Measurements from ENCODE around the gene SLC6A19. TPM values are rescaled to one million over a fixed set of nuclear protein-coding genes. Genes with fewer than 3 reads are reported as not detected.

SLC6A19 gene
- total and polyA plus RNA-seq, 2 of the 13 experiments (the other 11 are each of a cell fraction or from before 2014, with no cell fraction given): 0.02 TPM; not detected in 1

GRCh38 chr5:1161108-1161832, 40.1 kb upstream of the SLC6A19 start (continued):
- TF ChIP-seq, protein P1, sequence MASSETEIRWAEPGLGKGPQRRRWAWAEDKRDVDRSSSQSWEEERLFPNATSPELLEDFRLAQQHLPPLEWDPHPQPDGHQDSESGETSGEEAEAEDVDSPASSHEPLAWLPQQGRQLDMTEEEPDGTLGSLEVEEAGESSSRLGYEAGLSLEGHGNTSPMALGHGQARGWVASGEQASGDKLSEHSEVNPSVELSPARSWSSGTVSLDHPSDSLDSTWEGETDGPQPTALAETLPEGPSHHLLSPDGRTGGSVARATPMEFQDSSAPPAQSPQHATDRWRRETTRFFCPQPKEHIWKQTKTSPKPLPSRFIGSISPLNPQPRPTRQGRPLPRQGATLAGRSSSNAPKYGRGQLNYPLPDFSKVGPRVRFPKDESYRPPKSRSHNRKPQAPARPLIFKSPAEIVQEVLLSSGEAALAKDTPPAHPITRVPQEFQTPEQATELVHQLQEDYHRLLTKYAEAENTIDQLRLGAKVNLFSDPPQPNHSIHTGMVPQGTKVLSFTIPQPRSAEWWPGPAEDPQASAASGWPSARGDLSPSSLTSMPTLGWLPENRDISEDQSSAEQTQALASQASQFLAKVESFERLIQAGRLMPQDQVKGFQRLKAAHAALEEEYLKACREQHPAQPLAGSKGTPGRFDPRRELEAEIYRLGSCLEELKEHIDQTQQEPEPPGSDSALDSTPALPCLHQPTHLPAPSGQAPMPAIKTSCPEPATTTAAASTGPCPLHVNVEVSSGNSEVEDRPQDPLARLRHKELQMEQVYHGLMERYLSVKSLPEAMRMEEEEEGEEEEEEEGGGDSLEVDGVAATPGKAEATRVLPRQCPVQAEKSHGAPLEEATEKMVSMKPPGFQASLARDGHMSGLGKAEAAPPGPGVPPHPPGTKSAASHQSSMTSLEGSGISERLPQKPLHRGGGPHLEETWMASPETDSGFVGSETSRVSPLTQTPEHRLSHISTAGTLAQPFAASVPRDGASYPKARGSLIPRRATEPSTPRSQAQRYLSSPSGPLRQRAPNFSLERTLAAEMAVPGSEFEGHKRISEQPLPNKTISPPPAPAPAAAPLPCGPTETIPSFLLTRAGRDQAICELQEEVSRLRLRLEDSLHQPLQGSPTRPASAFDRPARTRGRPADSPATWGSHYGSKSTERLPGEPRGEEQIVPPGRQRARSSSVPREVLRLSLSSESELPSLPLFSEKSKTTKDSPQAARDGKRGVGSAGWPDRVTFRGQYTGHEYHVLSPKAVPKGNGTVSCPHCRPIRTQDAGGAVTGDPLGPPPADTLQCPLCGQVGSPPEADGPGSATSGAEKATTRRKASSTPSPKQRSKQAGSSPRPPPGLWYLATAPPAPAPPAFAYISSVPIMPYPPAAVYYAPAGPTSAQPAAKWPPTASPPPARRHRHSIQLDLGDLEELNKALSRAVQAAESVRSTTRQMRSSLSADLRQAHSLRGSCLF (CRISPR knock-in tag; IDR thresholded peaks at IDR 0.05; ENCODE audit: borderline replicate concordance): no peak
- TF ChIP-seq ZNF639 (CRISPR knock-in tag; conservative IDR thresholded peaks at IDR 0.05) (peak; percentile 75), ARNT2 (CRISPR knock-in tag; IDR thresholded peaks at IDR 0.05; ENCODE audit: low read depth) (no peak), FOXP4 (CRISPR knock-in tag; IDR thresholded peaks at IDR 0.05) (peak; percentile 56; the same call in 1 of the 2 replicates), TGIF2 (CRISPR knock-in tag; IDR thresholded peaks at IDR 0.05) (no peak), ZNF607 (CRISPR knock-in tag; IDR thresholded peaks at IDR 0.05; ENCODE audit: borderline replicate concordance) (no peak), SRF (IDR thresholded peaks at IDR 0.05; ENCODE audit: low read depth, low read length) (no peak), SALL1 (CRISPR knock-in tag; IDR thresholded peaks at IDR 0.05) (peak; percentile 27; the same call in 1 of the 2 replicates), ZNF552 (CRISPR knock-in tag; IDR thresholded peaks at IDR 0.05; ENCODE audit: borderline replicate concordance) (no peak; the same call in 1 of the 2 replicates), ZBTB7A (CRISPR knock-in tag; IDR thresholded peaks at IDR 0.05) (no peak), ETV5 (CRISPR knock-in tag; IDR thresholded peaks at IDR 0.05; ENCODE audit: borderline replicate concordance) (peak; percentile 62), KDM3A (CRISPR knock-in tag; IDR thresholded peaks at IDR 0.05; ENCODE audit: low read depth) (0 out of 2 replicates have a peak, but pooled peaks have one; percentile 28), POLR2G (IDR thresholded peaks at IDR 0.05; ENCODE audit: low read depth, low read length) (peak; percentile 57), ZNF564 (CRISPR knock-in tag; IDR thresholded peaks at IDR 0.05) (0 out of 2 replicates have a peak, but pooled peaks have one; percentile 34)
- TF ChIP-seq, protein P2, sequence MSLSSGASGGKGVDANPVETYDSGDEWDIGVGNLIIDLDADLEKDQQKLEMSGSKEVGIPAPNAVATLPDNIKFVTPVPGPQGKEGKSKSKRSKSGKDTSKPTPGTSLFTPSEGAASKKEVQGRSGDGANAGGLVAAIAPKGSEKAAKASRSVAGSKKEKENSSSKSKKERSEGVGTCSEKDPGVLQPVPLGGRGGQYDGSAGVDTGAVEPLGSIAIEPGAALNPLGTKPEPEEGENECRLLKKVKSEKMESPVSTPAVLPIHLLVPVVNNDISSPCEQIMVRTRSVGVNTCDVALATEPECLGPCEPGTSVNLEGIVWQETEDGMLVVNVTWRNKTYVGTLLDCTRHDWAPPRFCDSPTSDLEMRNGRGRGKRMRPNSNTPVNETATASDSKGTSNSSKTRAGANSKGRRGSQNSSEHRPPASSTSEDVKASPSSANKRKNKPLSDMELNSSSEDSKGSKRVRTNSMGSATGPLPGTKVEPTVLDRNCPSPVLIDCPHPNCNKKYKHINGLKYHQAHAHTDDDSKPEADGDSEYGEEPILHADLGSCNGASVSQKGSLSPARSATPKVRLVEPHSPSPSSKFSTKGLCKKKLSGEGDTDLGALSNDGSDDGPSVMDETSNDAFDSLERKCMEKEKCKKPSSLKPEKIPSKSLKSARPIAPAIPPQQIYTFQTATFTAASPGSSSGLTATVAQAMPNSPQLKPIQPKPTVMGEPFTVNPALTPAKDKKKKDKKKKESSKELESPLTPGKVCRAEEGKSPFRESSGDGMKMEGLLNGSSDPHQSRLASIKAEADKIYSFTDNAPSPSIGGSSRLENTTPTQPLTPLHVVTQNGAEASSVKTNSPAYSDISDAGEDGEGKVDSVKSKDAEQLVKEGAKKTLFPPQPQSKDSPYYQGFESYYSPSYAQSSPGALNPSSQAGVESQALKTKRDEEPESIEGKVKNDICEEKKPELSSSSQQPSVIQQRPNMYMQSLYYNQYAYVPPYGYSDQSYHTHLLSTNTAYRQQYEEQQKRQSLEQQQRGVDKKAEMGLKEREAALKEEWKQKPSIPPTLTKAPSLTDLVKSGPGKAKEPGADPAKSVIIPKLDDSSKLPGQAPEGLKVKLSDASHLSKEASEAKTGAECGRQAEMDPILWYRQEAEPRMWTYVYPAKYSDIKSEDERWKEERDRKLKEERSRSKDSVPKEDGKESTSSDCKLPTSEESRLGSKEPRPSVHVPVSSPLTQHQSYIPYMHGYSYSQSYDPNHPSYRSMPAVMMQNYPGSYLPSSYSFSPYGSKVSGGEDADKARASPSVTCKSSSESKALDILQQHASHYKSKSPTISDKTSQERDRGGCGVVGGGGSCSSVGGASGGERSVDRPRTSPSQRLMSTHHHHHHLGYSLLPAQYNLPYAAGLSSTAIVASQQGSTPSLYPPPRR (CRISPR knock-in tag; IDR thresholded peaks at IDR 0.05; ENCODE audit: borderline replicate concordance): peak; percentile 32; the same call in 1 of the 2 replicates

Measured in HepG2 (cell line).